ENCODE results near the gene TMEM62. TPM values are rescaled to one million over a fixed set of nuclear protein-coding genes. Genes with fewer than 3 reads are reported as not detected.
"Not testable (repeated sequence)": the region's sequence is repeated elsewhere in the genome, so short reads cannot be mapped to it uniquely, and the experiment has no call there.

The TMEM62 gene
- total RNA-seq, 2 donors from 2014 or later: 11.3 TPM

- H3K27ac ChIP-seq: peak overlapping the region; percentile 6 to 22
- TF ChIP-seq CTCF (IDR thresholded peaks at IDR 0.05): no peak
- DNase-seq (ENCODE audit: low spot score): no peak
- H3K36me3 ChIP-seq: peaks cover 21% of the 10 kb centered on the region
- no peaks in the 10 kb centered on the region for H3K9me3 ChIP-seq
- no peaks in the 10 kb centered on the region for H3K4me1 ChIP-seq
- H3K4me3 ChIP-seq: no peak overlapping the region
- H3K27me3 ChIP-seq: no peaks in the 10 kb centered on the region
Observed at GRCh38 chr15:43168192-43169107, 35.1 kb downstream of the TMEM62 start.

- no peak for DNase-seq (ENCODE audit: low spot score)
- Histone ChIP-seq H3K9me3 (no peaks in the 10 kb centered on the region), H3K27me3 (no peaks in the 10 kb centered on the region), H3K27ac (no peak overlapping the region), H3K36me3 (peaks cover 26% of the 10 kb centered on the region), H3K4me3 (no peak overlapping the region), H3K4me1 (no peaks in the 10 kb centered on the region)
- no peak for TF ChIP-seq CTCF (IDR thresholded peaks at IDR 0.05)
Observed at GRCh38 chr15:43169888-43170287, 36.5 kb downstream of the TMEM62 start.

GRCh38 chr15:43175656-43176309, 42.4 kb downstream of the TMEM62 start:
- H3K9me3 ChIP-seq; H3K4me3 ChIP-seq; H3K27me3 ChIP-seq; DNase-seq (ENCODE audit: low spot score); H3K27ac ChIP-seq; H3K4me1 ChIP-seq: not testable (repeated sequence)
- H3K36me3 ChIP-seq: peaks cover 19% of the 10 kb centered on the region

- not testable (repeated sequence) for H3K27ac ChIP-seq; H3K4me1 ChIP-seq; DNase-seq (ENCODE audit: low spot score); H3K9me3 ChIP-seq; H3K4me3 ChIP-seq; H3K27me3 ChIP-seq
- H3K36me3 ChIP-seq: peaks cover 23% of the 10 kb centered on the region
Observed at GRCh38 chr15:43177147-43177546, 43.8 kb downstream of the TMEM62 start.

GRCh38 chr15:43183270-43183669, 49.9 kb downstream of the TMEM62 start:
- Histone ChIP-seq H3K9me3 (no peaks in the 10 kb centered on the region), H3K4me1 (peaks cover 0 to 25% of the 10 kb centered on the region in 2 donors), H3K4me3 (no peak overlapping the region), H3K27ac (no peak overlapping the region), H3K36me3 (peaks cover 4% of the 10 kb centered on the region), H3K27me3 (no peaks in the 10 kb centered on the region)
- no peak for DNase-seq (ENCODE audit: low spot score)
- TF ChIP-seq CTCF (IDR thresholded peaks at IDR 0.05): no peak

GRCh38 chr15:43184407-43185124, 51.2 kb downstream of the TMEM62 start:
- H3K4me3 ChIP-seq: peak overlapping the region in 1 of 2 donors; percentile 84
- H3K27ac ChIP-seq: peak overlapping the region; percentile 94 to 96
- no peaks in the 10 kb centered on the region for H3K9me3 ChIP-seq
- H3K27me3 ChIP-seq: no peaks in the 10 kb centered on the region
- peaks cover 4% of the 10 kb centered on the region for H3K36me3 ChIP-seq
- no peak for DNase-seq (ENCODE audit: low spot score)
- H3K4me1 ChIP-seq: peaks cover 0 to 37% of the 10 kb centered on the region in 2 donors
- no peak for TF ChIP-seq CTCF (IDR thresholded peaks at IDR 0.05)

Measured in right atrium auricular region (tissue), 2 donors.